NCI-H748 (cell line): Measurements from ENCODE around the gene ZNF446.
A peak's percentile ranks its signal among the peaks of the same experiment; 100 is the strongest.
"Not testable (repeated sequence)": the region's sequence is repeated elsewhere in the genome, so short reads cannot be mapped to it uniquely, and the experiment has no call there.

Experiments used
- DNase-seq: peaks from one replicate; lab custom pipeline; 2025; ENCODE audit not compliant: unreplicated experiment; lab: John Stamatoyannopoulos, UW

ZNF446 gene

GRCh38 chr19:58469241-58470013 lies 6.7 kb upstream of the ZNF446 start:
- DNase-seq, result no peak

- not testable (repeated sequence) for DNase-seq
Measured at GRCh38 chr19:58470837-58471543, 5.2 kb upstream of the ZNF446 start.

DNA sequence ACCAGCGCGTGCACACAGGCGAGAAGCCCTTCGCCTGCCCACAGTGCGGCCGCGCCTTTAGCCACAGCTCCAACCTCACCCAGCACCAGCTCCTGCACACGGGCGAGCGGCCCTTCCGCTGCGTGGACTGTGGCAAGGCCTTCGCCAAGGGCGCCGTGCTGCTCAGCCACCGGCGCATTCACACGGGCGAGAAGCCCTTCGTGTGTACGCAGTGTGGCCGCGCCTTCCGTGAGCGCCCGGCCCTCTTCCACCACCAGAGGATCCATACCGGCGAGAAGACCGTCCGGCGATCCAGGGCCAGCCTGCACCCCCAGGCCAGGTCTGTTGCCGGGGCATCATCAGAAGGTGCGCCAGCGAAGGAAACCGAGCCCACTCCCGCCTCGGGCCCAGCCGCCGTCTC lies 4.4 kb upstream of the ZNF446 start:
- DNase-seq, result no peak

- no peak for DNase-seq
Measured at GRCh38 chr19:58473775-58474174, 2.4 kb upstream of the ZNF446 start.

- no peak for DNase-seq
Measured at GRCh38 chr19:58474291-58474996, 1.7 kb upstream of the ZNF446 start.

DNA sequence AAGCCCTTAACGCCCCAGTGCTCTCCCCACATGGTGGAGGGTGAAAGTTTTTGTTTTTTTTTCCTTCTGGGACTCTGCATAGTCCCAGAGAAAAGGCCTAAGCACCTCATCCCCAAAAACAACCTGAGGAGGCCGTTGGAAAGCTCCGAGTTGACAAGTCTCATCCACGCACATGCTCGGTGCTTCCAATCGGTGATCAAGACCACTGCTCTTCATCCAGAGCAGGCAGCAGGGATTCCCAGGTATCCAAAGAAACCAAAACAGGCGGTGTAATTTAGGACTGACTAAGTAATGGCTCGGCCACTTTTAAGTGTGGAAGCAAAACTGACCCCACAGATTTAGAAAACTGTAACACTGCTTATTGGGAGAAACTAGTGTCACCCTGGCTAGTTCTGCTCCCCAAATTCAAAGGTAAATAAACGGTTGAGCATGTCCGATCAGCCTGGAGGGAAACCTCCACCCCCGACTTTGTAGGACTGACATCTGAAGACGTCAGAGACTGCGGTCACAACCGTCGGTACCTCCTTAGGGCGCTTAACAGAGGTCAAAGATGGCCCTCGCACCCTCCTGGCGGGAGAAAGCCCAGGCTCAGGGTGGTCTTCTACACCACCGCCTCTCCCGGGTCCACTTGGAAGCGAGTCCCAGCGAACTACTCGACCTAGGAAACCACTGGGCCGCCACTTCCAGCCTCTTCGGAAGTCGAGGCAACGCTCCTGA lies 997 bp upstream of the ZNF446 start:
- no peak for DNase-seq

DNA sequence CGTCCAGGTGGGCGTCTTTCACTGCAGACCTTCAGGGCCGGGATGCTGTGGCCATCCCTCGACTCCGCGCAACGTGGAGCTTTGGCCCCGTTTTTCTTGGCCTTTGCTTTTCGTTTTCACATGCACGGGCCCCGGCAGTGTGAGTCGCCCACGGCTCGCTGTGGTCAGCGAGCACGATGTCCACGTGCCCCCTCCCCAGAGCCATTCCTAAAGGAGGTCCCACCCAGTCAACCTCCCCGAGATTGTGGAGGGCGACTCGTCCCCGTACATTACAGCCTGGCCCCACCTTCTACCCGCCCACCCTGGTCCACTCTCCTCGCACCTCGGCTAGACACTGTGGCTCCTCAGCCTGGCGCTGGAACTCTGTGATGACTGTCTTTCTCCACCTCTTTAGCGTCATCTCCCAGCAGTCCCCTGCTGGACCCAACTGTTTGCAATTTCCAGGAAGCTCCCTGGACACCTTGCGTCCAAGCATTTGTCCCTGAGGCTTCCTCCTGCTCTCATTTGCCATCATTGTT lies 405 bp downstream of the ZNF446 start:
- peak; percentile 55 for DNase-seq

- no peak for DNase-seq
Measured at GRCh38 chr19:58477130-58477529, 978 bp downstream of the ZNF446 start.

- no peak for DNase-seq
Measured at GRCh38 chr19:58477871-58478270, 1.7 kb downstream of the ZNF446 start.

- no peak for DNase-seq
Measured at GRCh38 chr19:58479303-58479702, 3.2 kb downstream of the ZNF446 start.

- DNase-seq, result no peak
Measured at GRCh38 chr19:58479736-58480480, 3.8 kb downstream of the ZNF446 start.

- no peak for DNase-seq
Measured at GRCh38 chr19:58480481-58480830, 4.3 kb downstream of the ZNF446 start.

GRCh38 chr19:58480831-58481230 lies 4.7 kb downstream of the ZNF446 start:
- DNase-seq, result no peak

- DNase-seq, result no peak
Measured at GRCh38 chr19:58482372-58482771, 6.2 kb downstream of the ZNF446 start.

DNA sequence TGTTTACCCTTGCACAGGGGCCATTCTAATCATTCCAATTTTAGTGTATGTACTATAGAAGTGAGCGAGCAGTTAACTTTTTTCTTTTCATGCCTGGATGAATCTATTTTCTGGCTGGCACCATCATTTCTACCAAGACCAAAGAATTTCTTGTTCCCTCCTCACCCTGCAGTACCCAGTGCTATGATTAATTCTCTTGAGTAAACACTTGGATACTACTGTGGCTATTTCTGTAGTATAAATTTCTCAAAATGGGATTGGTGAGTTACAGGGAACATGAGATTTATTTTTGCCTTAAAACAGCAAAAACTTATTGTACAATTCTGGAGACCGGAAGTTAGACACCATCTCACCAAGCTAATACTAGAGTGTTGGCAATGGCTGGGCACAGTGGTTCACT lies 7.6 kb downstream of the ZNF446 start:
- DNase-seq, result no peak

- DNase-seq, result not testable (repeated sequence)
Measured at GRCh38 chr19:58484349-58484748, 8.2 kb downstream of the ZNF446 start.

DNA sequence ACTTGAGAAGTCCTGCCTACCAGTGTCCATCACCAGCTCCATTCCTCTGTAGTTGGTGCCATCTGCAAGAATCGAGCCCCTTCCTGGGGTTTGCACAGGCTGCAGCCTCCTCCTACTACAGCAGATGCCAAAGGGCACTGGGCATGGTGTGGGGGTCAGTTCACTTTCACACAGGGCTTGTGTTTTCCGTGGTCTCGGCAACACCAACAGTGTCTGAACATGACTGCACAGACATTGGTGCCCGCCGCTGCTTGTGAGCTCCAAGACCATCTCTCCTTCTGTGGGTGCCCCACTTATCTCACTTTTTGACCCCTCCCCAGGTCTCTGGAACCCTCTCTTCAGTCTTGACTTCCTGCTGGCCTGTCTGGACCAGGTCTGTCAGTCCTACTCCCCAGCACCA lies 15.2 kb downstream of the ZNF446 start:
- no peak for DNase-seq

DNA sequence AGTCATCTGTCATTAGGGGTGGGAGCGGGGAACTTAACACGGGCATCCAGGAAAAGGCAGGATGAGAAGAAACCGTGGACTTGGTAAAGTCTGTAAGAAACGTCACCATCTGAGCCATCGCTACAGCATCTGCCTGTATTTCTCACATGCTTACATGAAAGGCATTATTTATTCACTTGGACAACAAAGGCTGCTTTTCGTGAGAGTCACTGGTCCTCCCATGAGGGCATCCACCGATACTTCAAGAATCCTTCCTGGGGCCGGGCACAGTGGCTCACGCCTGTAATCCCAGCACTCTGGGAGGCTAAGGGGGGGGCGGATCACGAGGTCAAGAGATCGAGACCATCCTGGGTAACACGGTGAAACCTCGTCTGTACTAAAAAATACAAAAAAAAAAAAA lies 16.1 kb downstream of the ZNF446 start:
- DNase-seq, result no peak

DNA sequence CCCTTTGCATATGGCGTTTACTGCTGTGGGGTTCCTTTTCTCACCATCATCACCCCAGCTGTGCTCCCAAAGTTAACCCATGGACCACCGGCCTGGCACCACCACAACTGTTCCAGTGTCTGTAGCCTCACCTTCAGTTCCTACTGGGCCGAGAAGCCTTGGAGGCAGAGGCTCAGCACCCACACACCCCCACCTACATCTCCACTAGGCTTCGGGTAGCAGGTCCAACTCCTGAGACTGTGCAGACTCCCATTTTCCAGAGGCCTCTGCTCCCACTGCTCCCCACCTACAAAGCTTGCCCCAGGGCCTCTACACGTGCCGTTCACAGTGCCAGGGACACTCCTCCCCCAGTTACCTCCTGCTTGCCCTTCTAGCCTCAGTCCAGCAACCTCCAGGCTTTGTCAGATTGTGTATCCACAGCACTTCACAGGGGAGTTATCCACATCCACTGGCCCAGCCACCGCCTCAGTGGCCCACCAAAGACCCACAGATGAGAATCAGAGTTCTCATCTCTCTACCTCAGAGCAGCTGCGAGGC lies 21.6 kb downstream of the ZNF446 start:
- DNase-seq, result no peak

- no peak for DNase-seq
Measured at GRCh38 chr19:58498316-58499020, 22.3 kb downstream of the ZNF446 start.
